Measurements from ENCODE around the gene B4GALNT4.

B4GALNT4 gene

DNA sequence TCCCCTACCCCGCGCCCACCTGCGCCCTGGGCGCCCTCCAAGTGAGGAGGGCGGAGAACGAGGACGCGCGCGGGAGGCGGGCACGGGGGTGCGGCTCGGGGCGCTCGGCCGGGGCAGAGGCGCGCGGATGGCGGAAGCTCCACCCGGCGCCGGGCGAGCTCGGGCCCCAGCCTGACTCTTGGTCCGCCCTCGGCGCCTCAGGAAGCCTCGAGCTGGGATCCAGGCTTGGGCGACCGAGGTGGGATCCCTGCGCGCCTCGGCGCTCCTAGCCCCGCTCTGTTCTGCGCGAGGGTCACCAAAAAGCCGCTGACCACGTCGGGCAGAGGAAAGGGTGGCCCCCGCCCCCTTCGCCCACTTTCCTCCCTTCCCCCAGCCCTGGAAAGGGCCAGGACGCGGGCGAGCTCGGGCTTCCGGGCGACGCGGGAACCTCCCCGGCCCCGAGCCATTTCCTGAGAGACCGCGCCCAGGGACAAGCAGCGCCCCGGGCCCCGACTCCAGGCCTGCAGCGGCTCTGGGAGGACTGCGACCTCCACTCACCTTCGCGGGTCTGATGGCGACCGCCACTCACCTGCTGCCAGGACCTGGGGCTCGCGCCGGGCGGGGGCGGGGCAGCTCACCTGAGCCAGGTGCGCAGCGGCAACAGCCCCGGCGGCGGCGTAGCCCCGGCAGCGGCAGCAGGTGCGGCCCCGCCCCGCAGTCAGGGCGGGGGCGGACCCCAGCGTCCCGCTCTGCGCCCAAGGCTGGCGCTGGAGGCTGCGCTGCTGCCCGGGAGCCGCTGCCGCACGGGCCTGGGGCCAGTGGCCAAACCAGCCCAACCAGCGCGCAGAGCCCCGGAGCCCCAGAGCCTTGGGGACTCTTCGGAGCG lies 47.7 kb downstream of the B4GALNT4 start:
- in situ Hi-C loops (cut with MboI; ENCODE audit: low sequenced_read_pairs, unreplicated experiment) = no loop called here
- DNase-seq (ENCODE audit: low spot score) = peak; percentile 70

GRCh38 chr11:417652-418342 lies 48.5 kb downstream of the B4GALNT4 start:
- TF ChIP-seq CTCF (IDR thresholded peaks at IDR 0.05; ENCODE audit: borderline replicate concordance, control extremely low read depth, extremely low read depth, insufficient read depth, missing control alignments) = no peak
- DNase-seq (ENCODE audit: low spot score) = no peak
- in situ Hi-C loops (cut with MboI; ENCODE audit: low sequenced_read_pairs, unreplicated experiment) = no loop called here

More for the DNA sequence above, 47.7 kb downstream of the B4GALNT4 start:
- TF ChIP-seq CTCF (IDR thresholded peaks at IDR 0.05; ENCODE audit: borderline replicate concordance, control extremely low read depth, extremely low read depth, insufficient read depth, missing control alignments) = no peak

GRCh38 chr11:418343-419247 lies 49.3 kb downstream of the B4GALNT4 start:
- TF ChIP-seq CTCF (IDR thresholded peaks at IDR 0.05; ENCODE audit: borderline replicate concordance, control extremely low read depth, extremely low read depth, insufficient read depth, missing control alignments) = no peak
- in situ Hi-C loops (cut with MboI; ENCODE audit: low sequenced_read_pairs, unreplicated experiment) = no loop called here
- no peak for DNase-seq (ENCODE audit: low spot score)

GRCh38 chr11:419248-420005 lies 50.1 kb downstream of the B4GALNT4 start:
- in situ Hi-C loops (cut with MboI; ENCODE audit: low sequenced_read_pairs, unreplicated experiment) = no loop called here
- no peak for TF ChIP-seq CTCF (IDR thresholded peaks at IDR 0.05; ENCODE audit: borderline replicate concordance, control extremely low read depth, extremely low read depth, insufficient read depth, missing control alignments)
- no peak for DNase-seq (ENCODE audit: low spot score)

- DNase-seq (ENCODE audit: low spot score) = no peak
- no peak for TF ChIP-seq CTCF (IDR thresholded peaks at IDR 0.05; ENCODE audit: borderline replicate concordance, control extremely low read depth, extremely low read depth, insufficient read depth, missing control alignments)
- in situ Hi-C loops (cut with MboI; ENCODE audit: low sequenced_read_pairs, unreplicated experiment) = no loop called here
Observed at GRCh38 chr11:420054-420910, 51.0 kb downstream of the B4GALNT4 start.
